Right kidney (tissue), 1 donor: Measurements from ENCODE around the gene PAX4.
"Not testable (repeated sequence)": the region's sequence is repeated elsewhere in the genome, so short reads cannot be mapped to it uniquely, and the experiment has no call there.

Experiments
- DNase-seq: peaks from one replicate; pipeline ENCODE4 v3.0.0-alpha.2; 2016

PAX4 gene

GRCh38 chr7:127585044-127585953, 32.6 kb downstream of the PAX4 start, which contains the start of gene GCC1:
GCC1 (minus strand) TSS chr7:127585596; CDS start chr7:127585182, 414 bp downstream.
- peak; percentile 94 for DNase-seq

- DNase-seq = no peak
Observed at GRCh38 chr7:127584648-127585043, 33.3 kb downstream of the PAX4 start.

- DNase-seq = no peak
Observed at GRCh38 chr7:127582361-127582760, 35.6 kb downstream of the PAX4 start.

- no peak for DNase-seq
Observed at GRCh38 chr7:127581716-127582115, 36.2 kb downstream of the PAX4 start.

- DNase-seq = no peak
Observed at GRCh38 chr7:127580612-127581011, 37.3 kb downstream of the PAX4 start.

- DNase-seq = no peak
Observed at GRCh38 chr7:127578711-127579275, 39.1 kb downstream of the PAX4 start.

GRCh38 chr7:127578036-127578684, 39.8 kb downstream of the PAX4 start:
- no peak for DNase-seq

- DNase-seq = no peak
Observed at GRCh38 chr7:127571741-127572505, 46.0 kb downstream of the PAX4 start.

- not testable (repeated sequence) for DNase-seq
Observed at GRCh38 chr7:127568034-127568433, 49.9 kb downstream of the PAX4 start.

- no peak for DNase-seq
Observed at GRCh38 chr7:127566242-127566641, 51.7 kb downstream of the PAX4 start.
